ENCODE results near the gene CHAF1B. TPM values are rescaled to one million over a fixed set of nuclear protein-coding genes. Genes with fewer than 3 reads are reported as not detected.

Gene CHAF1B
- total RNA-seq, 1 donor, result 1.8 TPM

DNA sequence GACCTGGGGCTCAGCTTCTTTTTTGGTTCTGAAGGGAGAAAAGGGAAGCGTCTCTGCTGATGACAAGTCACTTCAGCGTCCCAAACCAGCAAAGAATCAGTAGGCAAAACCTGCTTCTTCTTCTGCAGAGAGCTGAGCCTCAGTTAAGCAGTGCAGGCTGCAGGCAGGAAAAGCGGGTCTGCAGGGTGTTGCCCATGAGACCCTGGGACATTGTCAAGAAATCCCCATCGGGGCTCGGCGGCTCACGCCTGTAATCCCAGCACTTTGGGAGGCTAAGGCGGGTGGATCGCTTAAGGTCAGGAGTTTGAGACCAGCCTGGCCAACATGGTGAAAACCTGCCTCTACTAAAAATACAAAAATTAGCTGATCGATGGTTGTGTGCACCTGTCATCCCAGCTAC, 78.0 kb downstream of the CHAF1B start:
- Histone ChIP-seq H4K20me1 (ENCODE audit: insufficient read depth, low read length) (no peaks in the 10 kb centered on the region), H3K27ac (ENCODE audit: low read depth, low read length) (no peak overlapping the region), H3K36me3 (ENCODE audit: insufficient read depth, low read length) (no peaks in the 10 kb centered on the region), H3K79me2 (ENCODE audit: insufficient read depth, low read length) (no peaks in the 10 kb centered on the region), H3K4me3 (ENCODE audit: insufficient read depth, low read length) (no peak overlapping the region), H3K9me3 (ENCODE audit: low read depth, low read length) (no peaks in the 10 kb centered on the region), H3K27me3 (ENCODE audit: insufficient read depth, low read length) (no peaks in the 10 kb centered on the region), H3K4me1 (ENCODE audit: insufficient read depth, low read length) (peaks cover 14% of the 10 kb centered on the region), H2AFZ (ENCODE audit: low read length) (no peak overlapping the region), H3K4me2 (ENCODE audit: insufficient read depth, low read length) (no peak overlapping the region)
- TF ChIP-seq, protein P1, sequence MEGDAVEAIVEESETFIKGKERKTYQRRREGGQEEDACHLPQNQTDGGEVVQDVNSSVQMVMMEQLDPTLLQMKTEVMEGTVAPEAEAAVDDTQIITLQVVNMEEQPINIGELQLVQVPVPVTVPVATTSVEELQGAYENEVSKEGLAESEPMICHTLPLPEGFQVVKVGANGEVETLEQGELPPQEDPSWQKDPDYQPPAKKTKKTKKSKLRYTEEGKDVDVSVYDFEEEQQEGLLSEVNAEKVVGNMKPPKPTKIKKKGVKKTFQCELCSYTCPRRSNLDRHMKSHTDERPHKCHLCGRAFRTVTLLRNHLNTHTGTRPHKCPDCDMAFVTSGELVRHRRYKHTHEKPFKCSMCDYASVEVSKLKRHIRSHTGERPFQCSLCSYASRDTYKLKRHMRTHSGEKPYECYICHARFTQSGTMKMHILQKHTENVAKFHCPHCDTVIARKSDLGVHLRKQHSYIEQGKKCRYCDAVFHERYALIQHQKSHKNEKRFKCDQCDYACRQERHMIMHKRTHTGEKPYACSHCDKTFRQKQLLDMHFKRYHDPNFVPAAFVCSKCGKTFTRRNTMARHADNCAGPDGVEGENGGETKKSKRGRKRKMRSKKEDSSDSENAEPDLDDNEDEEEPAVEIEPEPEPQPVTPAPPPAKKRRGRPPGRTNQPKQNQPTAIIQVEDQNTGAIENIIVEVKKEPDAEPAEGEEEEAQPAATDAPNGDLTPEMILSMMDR (IDR thresholded peaks at IDR 0.05; ENCODE audit: extremely low read depth, low read depth, low read length), result no peak
- DNase-seq (ENCODE audit: insufficient read length, low spot score, missing footprints), result no peak

- Histone ChIP-seq H3K4me2 (ENCODE audit: insufficient read depth, low read length) (no peak overlapping the region), H3K4me3 (ENCODE audit: insufficient read depth, low read length) (no peak overlapping the region), H3K27me3 (ENCODE audit: insufficient read depth, low read length) (no peaks in the 10 kb centered on the region), H3K9me3 (ENCODE audit: low read depth, low read length) (no peaks in the 10 kb centered on the region), H4K20me1 (ENCODE audit: insufficient read depth, low read length) (no peaks in the 10 kb centered on the region), H3K4me1 (ENCODE audit: insufficient read depth, low read length) (peaks cover 14% of the 10 kb centered on the region), H3K36me3 (ENCODE audit: insufficient read depth, low read length) (no peaks in the 10 kb centered on the region), H3K27ac (ENCODE audit: low read depth, low read length) (no peak overlapping the region), H2AFZ (ENCODE audit: low read length) (no peak overlapping the region), H3K79me2 (ENCODE audit: insufficient read depth, low read length) (no peaks in the 10 kb centered on the region)
- TF ChIP-seq, protein P1 (IDR thresholded peaks at IDR 0.05; ENCODE audit: extremely low read depth, low read depth, low read length), result no peak
- no peak for DNase-seq (ENCODE audit: insufficient read length, low spot score, missing footprints)
These were observed 78.8 kb downstream of the CHAF1B start for GRCh38 chr21:36463991-36464390.

DNA sequence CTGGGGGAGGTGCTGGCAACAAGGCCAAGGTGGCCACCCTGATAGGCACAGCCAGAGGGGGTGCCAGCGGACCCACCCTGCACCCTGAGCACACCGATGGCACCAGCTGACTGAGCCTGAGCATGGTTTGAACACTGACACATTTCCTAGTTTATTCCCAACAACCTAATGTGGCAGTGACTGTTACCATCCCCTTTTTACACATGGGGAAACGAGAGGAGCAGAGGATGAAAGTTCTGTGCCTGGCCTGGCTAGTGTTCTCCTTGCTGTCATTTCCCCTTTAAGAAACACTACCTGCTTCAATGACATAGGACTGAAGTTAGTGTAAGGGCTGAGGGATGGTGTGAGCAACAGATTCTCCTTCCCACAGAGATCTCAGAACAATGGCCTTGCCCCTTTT, 79.4 kb downstream of the CHAF1B start:
- Histone ChIP-seq H3K27ac (ENCODE audit: low read depth, low read length) (peak overlapping the region; percentile 27), H3K4me3 (ENCODE audit: insufficient read depth, low read length) (no peak overlapping the region), H3K4me2 (ENCODE audit: insufficient read depth, low read length) (no peak overlapping the region), H3K9me3 (ENCODE audit: low read depth, low read length) (no peaks in the 10 kb centered on the region), H3K27me3 (ENCODE audit: insufficient read depth, low read length) (no peaks in the 10 kb centered on the region), H3K79me2 (ENCODE audit: insufficient read depth, low read length) (no peaks in the 10 kb centered on the region), H2AFZ (ENCODE audit: low read length) (no peak overlapping the region), H3K4me1 (ENCODE audit: insufficient read depth, low read length) (peaks cover 13% of the 10 kb centered on the region), H3K36me3 (ENCODE audit: insufficient read depth, low read length) (no peaks in the 10 kb centered on the region), H4K20me1 (ENCODE audit: insufficient read depth, low read length) (no peaks in the 10 kb centered on the region)
- DNase-seq (ENCODE audit: insufficient read length, low spot score, missing footprints), result no peak
- TF ChIP-seq, protein P1 (IDR thresholded peaks at IDR 0.05; ENCODE audit: extremely low read depth, low read depth, low read length), result no peak

- Histone ChIP-seq H4K20me1 (ENCODE audit: insufficient read depth, low read length) (no peaks in the 10 kb centered on the region), H3K27me3 (ENCODE audit: insufficient read depth, low read length) (no peaks in the 10 kb centered on the region), H3K9me3 (ENCODE audit: low read depth, low read length) (no peaks in the 10 kb centered on the region), H3K79me2 (ENCODE audit: insufficient read depth, low read length) (no peaks in the 10 kb centered on the region), H2AFZ (ENCODE audit: low read length) (no peak overlapping the region), H3K4me3 (ENCODE audit: insufficient read depth, low read length) (no peak overlapping the region), H3K27ac (ENCODE audit: low read depth, low read length) (peak overlapping the region; percentile 47), H3K4me2 (ENCODE audit: insufficient read depth, low read length) (no peak overlapping the region), H3K4me1 (ENCODE audit: insufficient read depth, low read length) (peaks cover 7% of the 10 kb centered on the region), H3K36me3 (ENCODE audit: insufficient read depth, low read length) (no peaks in the 10 kb centered on the region)
- no peak for DNase-seq (ENCODE audit: insufficient read length, low spot score, missing footprints)
- TF ChIP-seq, protein P1 (IDR thresholded peaks at IDR 0.05; ENCODE audit: extremely low read depth, low read depth, low read length), result no peak
These were observed 80.3 kb downstream of the CHAF1B start for GRCh38 chr21:36465478-36465877.

Data from osteoblast (primary cell).